Measurements from ENCODE around the gene TBC1D9B. TPM values are rescaled to one million over a fixed set of nuclear protein-coding genes. Genes with fewer than 3 reads are reported as not detected.

Gene TBC1D9B
- total and polyA plus RNA-seq, 2 of the 13 experiments (the other 11 are each of a cell fraction or from before 2014, with no cell fraction given) = 35.0 to 50.0 TPM

DNA sequence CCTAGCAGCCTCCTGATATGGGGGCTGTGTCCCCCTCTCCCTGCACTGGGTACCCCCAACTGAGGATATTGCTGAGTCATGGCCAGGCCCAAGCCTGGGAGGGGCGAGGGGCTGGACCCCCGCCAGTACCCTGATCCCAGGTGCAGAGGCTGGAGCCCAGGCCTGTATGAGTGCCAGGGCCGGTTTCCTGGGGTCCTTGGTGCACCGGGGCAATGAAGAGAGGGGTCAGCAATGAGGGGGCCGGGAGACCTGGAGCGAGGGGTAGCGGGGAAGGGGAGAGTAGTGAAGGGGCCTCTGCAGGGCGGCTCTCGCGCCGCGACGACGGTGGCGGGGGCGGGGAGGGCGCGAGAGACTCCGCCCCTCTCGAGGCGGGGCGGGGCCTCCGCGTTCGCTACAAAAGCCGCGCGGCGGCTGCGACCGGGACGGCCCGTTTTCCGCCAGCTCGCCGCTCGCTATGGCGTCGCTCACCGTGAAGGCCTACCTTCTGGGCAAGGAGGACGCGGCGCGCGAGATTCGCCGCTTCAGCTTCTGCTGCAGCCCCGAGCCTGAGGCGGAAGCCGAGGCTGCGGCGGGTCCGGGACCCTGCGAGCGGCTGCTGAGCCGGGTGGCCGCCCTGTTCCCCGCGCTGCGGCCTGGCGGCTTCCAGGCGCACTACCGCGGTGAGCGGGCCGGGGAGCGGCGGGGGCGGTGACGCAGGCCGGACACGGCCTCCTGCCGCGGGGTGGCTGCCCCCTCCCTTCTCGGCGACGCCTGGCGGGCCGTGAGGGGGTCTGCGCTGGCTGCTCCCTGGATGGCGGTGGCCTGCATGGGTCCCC, 87.0 kb downstream of the TBC1D9B start, which contains the start of gene SQSTM1 (continued):
- TF ChIP-seq RXRB (CRISPR knock-in tag; IDR thresholded peaks at IDR 0.05; ENCODE audit: borderline replicate concordance) = no peak
- TF ChIP-seq MTA1 (CRISPR knock-in tag; IDR thresholded peaks at IDR 0.05; ENCODE audit: borderline replicate concordance) = 0 out of 2 replicates have a peak, but pooled peaks have one; percentile 39
- TF ChIP-seq ZNF431 (CRISPR knock-in tag; IDR thresholded peaks at IDR 0.05; ENCODE audit: borderline replicate concordance, low read depth) = no peak
- TF ChIP-seq ZNF225 (CRISPR knock-in tag; IDR thresholded peaks at IDR 0.05) = no peak
- no peak for TF ChIP-seq ZNF883 (CRISPR knock-in tag; IDR thresholded peaks at IDR 0.05; ENCODE audit: not compliant biosample characterization)
- no peak for TF ChIP-seq ZNF317 (CRISPR knock-in tag; IDR thresholded peaks at IDR 0.05)
- TF ChIP-seq, protein P1, sequence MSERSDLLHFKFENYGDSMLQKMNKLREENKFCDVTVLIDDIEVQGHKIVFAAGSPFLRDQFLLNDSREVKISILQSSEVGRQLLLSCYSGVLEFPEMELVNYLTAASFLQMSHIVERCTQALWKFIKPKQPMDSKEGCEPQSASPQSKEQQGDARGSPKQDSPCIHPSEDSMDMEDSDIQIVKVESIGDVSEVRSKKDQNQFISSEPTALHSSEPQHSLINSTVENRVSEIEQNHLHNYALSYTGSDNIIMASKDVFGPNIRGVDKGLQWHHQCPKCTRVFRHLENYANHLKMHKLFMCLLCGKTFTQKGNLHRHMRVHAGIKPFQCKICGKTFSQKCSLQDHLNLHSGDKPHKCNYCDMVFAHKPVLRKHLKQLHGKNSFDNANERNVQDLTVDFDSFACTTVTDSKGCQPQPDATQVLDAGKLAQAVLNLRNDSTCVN (CRISPR knock-in tag; IDR thresholded peaks at IDR 0.05; ENCODE audit: borderline replicate concordance) = no peak; the same call in 1 of the 2 replicates
- TF ChIP-seq ZNF350 (CRISPR knock-in tag; IDR thresholded peaks at IDR 0.05; ENCODE audit: borderline replicate concordance, low read depth) = no peak
- TF ChIP-seq, protein P2, sequence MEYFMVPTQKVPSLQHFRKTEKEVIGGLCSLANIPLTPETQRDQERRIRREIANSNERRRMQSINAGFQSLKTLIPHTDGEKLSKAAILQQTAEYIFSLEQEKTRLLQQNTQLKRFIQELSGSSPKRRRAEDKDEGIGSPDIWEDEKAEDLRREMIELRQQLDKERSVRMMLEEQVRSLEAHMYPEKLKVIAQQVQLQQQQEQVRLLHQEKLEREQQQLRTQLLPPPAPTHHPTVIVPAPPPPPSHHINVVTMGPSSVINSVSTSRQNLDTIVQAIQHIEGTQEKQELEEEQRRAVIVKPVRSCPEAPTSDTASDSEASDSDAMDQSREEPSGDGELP (IDR thresholded peaks at IDR 0.05; ENCODE audit: borderline replicate concordance, low read depth) = no peak
- no peak for TF ChIP-seq ZNF75D (CRISPR knock-in tag; IDR thresholded peaks at IDR 0.05; ENCODE audit: borderline replicate concordance)
- TF ChIP-seq, protein P3, sequence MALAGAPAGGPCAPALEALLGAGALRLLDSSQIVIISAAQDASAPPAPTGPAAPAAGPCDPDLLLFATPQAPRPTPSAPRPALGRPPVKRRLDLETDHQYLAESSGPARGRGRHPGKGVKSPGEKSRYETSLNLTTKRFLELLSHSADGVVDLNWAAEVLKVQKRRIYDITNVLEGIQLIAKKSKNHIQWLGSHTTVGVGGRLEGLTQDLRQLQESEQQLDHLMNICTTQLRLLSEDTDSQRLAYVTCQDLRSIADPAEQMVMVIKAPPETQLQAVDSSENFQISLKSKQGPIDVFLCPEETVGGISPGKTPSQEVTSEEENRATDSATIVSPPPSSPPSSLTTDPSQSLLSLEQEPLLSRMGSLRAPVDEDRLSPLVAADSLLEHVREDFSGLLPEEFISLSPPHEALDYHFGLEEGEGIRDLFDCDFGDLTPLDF (CRISPR knock-in tag; IDR thresholded peaks at IDR 0.05) = no peak
- TF ChIP-seq TARDBP (CRISPR knock-in tag; IDR thresholded peaks at IDR 0.05) = peak; percentile 10; the same call in 1 of the 2 replicates
- no peak for TF ChIP-seq HDAC6 (IDR thresholded peaks at IDR 0.05; ENCODE audit: low read depth, low read length)
- TF ChIP-seq, protein P4, sequence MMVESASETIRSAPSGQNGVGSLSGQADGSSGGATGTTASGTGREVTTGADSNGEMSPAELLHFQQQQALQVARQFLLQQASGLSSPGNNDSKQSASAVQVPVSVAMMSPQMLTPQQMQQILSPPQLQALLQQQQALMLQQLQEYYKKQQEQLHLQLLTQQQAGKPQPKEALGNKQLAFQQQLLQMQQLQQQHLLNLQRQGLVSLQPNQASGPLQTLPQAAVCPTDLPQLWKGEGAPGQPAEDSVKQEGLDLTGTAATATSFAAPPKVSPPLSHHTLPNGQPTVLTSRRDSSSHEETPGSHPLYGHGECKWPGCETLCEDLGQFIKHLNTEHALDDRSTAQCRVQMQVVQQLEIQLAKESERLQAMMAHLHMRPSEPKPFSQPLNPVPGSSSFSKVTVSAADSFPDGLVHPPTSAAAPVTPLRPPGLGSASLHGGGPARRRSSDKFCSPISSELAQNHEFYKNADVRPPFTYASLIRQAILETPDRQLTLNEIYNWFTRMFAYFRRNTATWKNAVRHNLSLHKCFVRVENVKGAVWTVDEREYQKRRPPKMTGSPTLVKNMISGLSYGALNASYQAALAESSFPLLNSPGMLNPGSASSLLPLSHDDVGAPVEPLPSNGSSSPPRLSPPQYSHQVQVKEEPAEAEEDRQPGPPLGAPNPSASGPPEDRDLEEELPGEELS (CRISPR knock-in tag; IDR thresholded peaks at IDR 0.05) = peak; percentile 33; the same call in 1 of the 2 replicates
- TF ChIP-seq PHF20 (CRISPR knock-in tag; IDR thresholded peaks at IDR 0.05) = no peak
- peak; percentile 38; the same call in 1 of the 2 replicates for TF ChIP-seq ZFP37 (CRISPR knock-in tag; IDR thresholded peaks at IDR 0.05; ENCODE audit: borderline replicate concordance)
- no peak for TF ChIP-seq SMARCE1 (IDR thresholded peaks at IDR 0.05; ENCODE audit: borderline replicate concordance)
- no peak for TF ChIP-seq ZNF543 (CRISPR knock-in tag; IDR thresholded peaks at IDR 0.05)
- no peak for TF ChIP-seq ZNF780A (CRISPR knock-in tag; IDR thresholded peaks at IDR 0.05)
- TF ChIP-seq, protein P5, sequence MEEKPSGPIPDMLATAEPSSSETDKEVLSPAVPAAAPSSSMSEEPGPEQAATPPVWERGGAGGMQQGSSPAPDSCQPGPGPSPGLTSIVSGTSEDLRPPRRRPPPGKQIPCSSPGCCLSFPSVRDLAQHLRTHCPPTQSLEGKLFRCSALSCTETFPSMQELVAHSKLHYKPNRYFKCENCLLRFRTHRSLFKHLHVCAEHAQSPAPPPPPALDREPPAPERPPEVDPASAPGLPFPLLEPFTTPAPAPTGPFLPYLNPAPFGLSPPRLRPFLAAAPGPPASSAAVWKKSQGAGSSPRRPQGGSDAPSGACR (CRISPR knock-in tag; IDR thresholded peaks at IDR 0.05) = peak; percentile 56; the same call in 1 of the 2 replicates
- TF ChIP-seq, protein P6, sequence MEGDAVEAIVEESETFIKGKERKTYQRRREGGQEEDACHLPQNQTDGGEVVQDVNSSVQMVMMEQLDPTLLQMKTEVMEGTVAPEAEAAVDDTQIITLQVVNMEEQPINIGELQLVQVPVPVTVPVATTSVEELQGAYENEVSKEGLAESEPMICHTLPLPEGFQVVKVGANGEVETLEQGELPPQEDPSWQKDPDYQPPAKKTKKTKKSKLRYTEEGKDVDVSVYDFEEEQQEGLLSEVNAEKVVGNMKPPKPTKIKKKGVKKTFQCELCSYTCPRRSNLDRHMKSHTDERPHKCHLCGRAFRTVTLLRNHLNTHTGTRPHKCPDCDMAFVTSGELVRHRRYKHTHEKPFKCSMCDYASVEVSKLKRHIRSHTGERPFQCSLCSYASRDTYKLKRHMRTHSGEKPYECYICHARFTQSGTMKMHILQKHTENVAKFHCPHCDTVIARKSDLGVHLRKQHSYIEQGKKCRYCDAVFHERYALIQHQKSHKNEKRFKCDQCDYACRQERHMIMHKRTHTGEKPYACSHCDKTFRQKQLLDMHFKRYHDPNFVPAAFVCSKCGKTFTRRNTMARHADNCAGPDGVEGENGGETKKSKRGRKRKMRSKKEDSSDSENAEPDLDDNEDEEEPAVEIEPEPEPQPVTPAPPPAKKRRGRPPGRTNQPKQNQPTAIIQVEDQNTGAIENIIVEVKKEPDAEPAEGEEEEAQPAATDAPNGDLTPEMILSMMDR (CRISPR knock-in tag; IDR thresholded peaks at IDR 0.05) = no peak; the same call in 1 of the 2 replicates

All from HepG2 (cell line).